ENCODE measurements around the gene HAUS3.
A peak's percentile ranks its signal among the peaks of the same experiment; 100 is the strongest.

The HAUS3 gene

GRCh38 chr4:2241410-2242353 lies at the start of gene HAUS3, which contains the start of gene POLN:
HAUS3 (minus strand) TSS chr4:2242121; CDS start chr4:2240946, 1,175 bp downstream.
POLN (minus strand) TSS chr4:2242121; CDS start chr4:2229231, 12,890 bp downstream.
- Histone ChIP-seq H3K9me3 (ENCODE audit: low read depth, low read length) (no peaks in the 10 kb centered on the region), H3K4me3 (peak within 1 kb of the TSS; percentile 87), H3K9ac (ENCODE audit: insufficient read length) (peak within 1 kb of the TSS; percentile 74), H3K36me3 (ENCODE audit: insufficient read depth, low read length) (peaks cover 32% of the 10 kb centered on the region), H3K27ac (no peak within 1 kb of the TSS)
- DNase-seq (ENCODE audit: low read depth, low spot score): peak; percentile 88
- TF ChIP-seq POLR2AphosphoS5 (IDR thresholded peaks at IDR 0.05; ENCODE audit: borderline replicate concordance, low read depth, low read length) (peak; percentile 93), FOXP2 (optimal IDR thresholded peaks at IDR 0.05; ENCODE audit: control extremely low read depth, extremely low read length, insufficient read depth) (peak; percentile 18), EZH2 (IDR thresholded peaks at IDR 0.05) (no peak)

GRCh38 chr4:2290974-2291704 lies 49.2 kb upstream of the HAUS3 start:
- DNase-seq (ENCODE audit: low read depth, low spot score): no peak

GRCh38 chr4:2290488-2290887 lies 48.6 kb upstream of the HAUS3 start:
- no peak for TF ChIP-seq EZH2 (IDR thresholded peaks at IDR 0.05)
- no peak for TF ChIP-seq POLR2AphosphoS5 (IDR thresholded peaks at IDR 0.05; ENCODE audit: borderline replicate concordance, low read depth, low read length)
- TF ChIP-seq FOXP2 (optimal IDR thresholded peaks at IDR 0.05; ENCODE audit: control extremely low read depth, extremely low read length, insufficient read depth): no peak
- H3K9ac ChIP-seq (ENCODE audit: insufficient read length): no peak overlapping the region
- H3K9me3 ChIP-seq (ENCODE audit: low read depth, low read length): no peaks in the 10 kb centered on the region
- H3K36me3 ChIP-seq (ENCODE audit: insufficient read depth, low read length): no peaks in the 10 kb centered on the region
- H3K4me3 ChIP-seq: no peak overlapping the region
- DNase-seq (ENCODE audit: low read depth, low spot score): no peak
- H3K27ac ChIP-seq: no peak overlapping the region

More at GRCh38 chr4:2290974-2291704, 49.2 kb upstream of the HAUS3 start:
- no peak for TF ChIP-seq POLR2AphosphoS5 (IDR thresholded peaks at IDR 0.05; ENCODE audit: borderline replicate concordance, low read depth, low read length)
- no peak for TF ChIP-seq EZH2 (IDR thresholded peaks at IDR 0.05)
- no peak for TF ChIP-seq FOXP2 (optimal IDR thresholded peaks at IDR 0.05; ENCODE audit: control extremely low read depth, extremely low read length, insufficient read depth)
- no peak overlapping the region for H3K27ac ChIP-seq
- H3K36me3 ChIP-seq (ENCODE audit: insufficient read depth, low read length): no peaks in the 10 kb centered on the region
- no peak overlapping the region for H3K9ac ChIP-seq (ENCODE audit: insufficient read length)
- H3K4me3 ChIP-seq: no peak overlapping the region
- H3K9me3 ChIP-seq (ENCODE audit: low read depth, low read length): no peaks in the 10 kb centered on the region

- no peak for DNase-seq (ENCODE audit: low read depth, low spot score)
- Histone ChIP-seq H3K9ac (ENCODE audit: insufficient read length) (no peak overlapping the region), H3K27ac (no peak overlapping the region), H3K9me3 (ENCODE audit: low read depth, low read length) (no peaks in the 10 kb centered on the region), H3K36me3 (ENCODE audit: insufficient read depth, low read length) (no peaks in the 10 kb centered on the region), H3K4me3 (no peak overlapping the region)
- TF ChIP-seq EZH2 (IDR thresholded peaks at IDR 0.05) (no peak), POLR2AphosphoS5 (IDR thresholded peaks at IDR 0.05; ENCODE audit: borderline replicate concordance, low read depth, low read length) (no peak), FOXP2 (optimal IDR thresholded peaks at IDR 0.05; ENCODE audit: control extremely low read depth, extremely low read length, insufficient read depth) (no peak)
Observed at GRCh38 chr4:2289955-2290333, 48.0 kb upstream of the HAUS3 start.

- Histone ChIP-seq H3K36me3 (ENCODE audit: insufficient read depth, low read length) (no peaks in the 10 kb centered on the region), H3K4me3 (no peak overlapping the region), H3K9me3 (ENCODE audit: low read depth, low read length) (no peaks in the 10 kb centered on the region), H3K9ac (ENCODE audit: insufficient read length) (no peak overlapping the region), H3K27ac (no peak overlapping the region)
- TF ChIP-seq EZH2 (IDR thresholded peaks at IDR 0.05): no peak
- no peak for TF ChIP-seq POLR2AphosphoS5 (IDR thresholded peaks at IDR 0.05; ENCODE audit: borderline replicate concordance, low read depth, low read length)
- TF ChIP-seq FOXP2 (optimal IDR thresholded peaks at IDR 0.05; ENCODE audit: control extremely low read depth, extremely low read length, insufficient read depth): no peak
- no peak for DNase-seq (ENCODE audit: low read depth, low spot score)
Observed at GRCh38 chr4:2289311-2289954, 47.5 kb upstream of the HAUS3 start.

GRCh38 chr4:2288051-2288541 lies 46.2 kb upstream of the HAUS3 start:
- Histone ChIP-seq H3K4me3 (no peak overlapping the region), H3K9ac (ENCODE audit: insufficient read length) (no peak overlapping the region), H3K9me3 (ENCODE audit: low read depth, low read length) (no peaks in the 10 kb centered on the region), H3K27ac (no peak overlapping the region), H3K36me3 (ENCODE audit: insufficient read depth, low read length) (no peaks in the 10 kb centered on the region)
- no peak for TF ChIP-seq FOXP2 (optimal IDR thresholded peaks at IDR 0.05; ENCODE audit: control extremely low read depth, extremely low read length, insufficient read depth)
- no peak for TF ChIP-seq EZH2 (IDR thresholded peaks at IDR 0.05)
- TF ChIP-seq POLR2AphosphoS5 (IDR thresholded peaks at IDR 0.05; ENCODE audit: borderline replicate concordance, low read depth, low read length): no peak
- DNase-seq (ENCODE audit: low read depth, low spot score): no peak

- H3K9ac ChIP-seq (ENCODE audit: insufficient read length): no peak overlapping the region
- no peak overlapping the region for H3K27ac ChIP-seq
- no peak for DNase-seq (ENCODE audit: low read depth, low spot score)
Observed at GRCh38 chr4:2287594-2287915, 45.6 kb upstream of the HAUS3 start.

More at GRCh38 chr4:2287594-2287915, 45.6 kb upstream of the HAUS3 start:
- Histone ChIP-seq H3K36me3 (ENCODE audit: insufficient read depth, low read length) (no peaks in the 10 kb centered on the region), H3K4me3 (no peak overlapping the region), H3K9me3 (ENCODE audit: low read depth, low read length) (no peaks in the 10 kb centered on the region)
- no peak for TF ChIP-seq EZH2 (IDR thresholded peaks at IDR 0.05)
- TF ChIP-seq FOXP2 (optimal IDR thresholded peaks at IDR 0.05; ENCODE audit: control extremely low read depth, extremely low read length, insufficient read depth): no peak
- no peak for TF ChIP-seq POLR2AphosphoS5 (IDR thresholded peaks at IDR 0.05; ENCODE audit: borderline replicate concordance, low read depth, low read length)

Data from SK-N-MC (cell line).